Measurements from ENCODE around the gene AFAP1. TPM values are rescaled to one million over a fixed set of nuclear protein-coding genes. Genes with fewer than 3 reads are reported as not detected.

The AFAP1 gene
- total RNA-seq, 1 experiment from 2014 or later = 42.1 TPM

DNA sequence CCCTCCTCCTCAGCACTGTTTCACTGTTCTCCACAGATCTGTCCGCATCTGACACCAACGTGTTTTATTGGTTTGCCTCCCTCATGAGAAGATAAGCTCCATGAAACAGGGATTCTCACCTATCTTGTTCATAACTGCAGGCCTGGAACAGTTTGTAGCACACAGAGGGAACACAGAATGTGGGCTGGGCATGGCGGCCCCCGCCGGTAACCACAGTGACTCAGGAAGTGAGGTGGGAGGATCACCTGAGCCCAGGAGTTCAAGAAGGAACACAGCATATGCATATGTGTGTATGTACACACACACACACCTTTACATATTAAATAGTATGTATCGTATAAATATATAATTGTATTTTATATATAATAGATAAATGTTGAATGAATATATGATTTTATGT lies 168.6 kb downstream of the AFAP1 start:
- BruUV-seq (replicated peaks) = no TSS peak
- Histone ChIP-seq H3K9ac (ENCODE audit: low read length) (no peak overlapping the region), H3K9me2 (replicated peaks; ENCODE audit: low read length) (no peaks in the 10 kb centered on the region), H3K4me3 (ENCODE audit: low read length) (no peak overlapping the region), H3K4me2 (ENCODE audit: low read length) (no peak overlapping the region), H3K79me2 (ENCODE audit: low read length) (no peaks in the 10 kb centered on the region), H3K4me1 (ENCODE audit: insufficient read depth, low read length) (no peaks in the 10 kb centered on the region), H4K20me1 (ENCODE audit: low read length) (no peaks in the 10 kb centered on the region), H3F3A (ENCODE audit: low read length, unreplicated experiment) (no peaks in the 10 kb centered on the region), H3K27me3 (ENCODE audit: low read length) (no peaks in the 10 kb centered on the region), H2AFZ (ENCODE audit: low read length) (no peak overlapping the region), H3K9me3 (ENCODE audit: low read length) (no peaks in the 10 kb centered on the region), H3K27ac (ENCODE audit: low read length) (no peak overlapping the region), H3K36me3 (ENCODE audit: low read depth, low read length) (peaks cover 24% of the 10 kb centered on the region)
- DNase-seq = no peak
- intact Hi-C loops (cut with micrococcal nuclease) = no loop called here
- ChIA-PET CTCF (no interaction called here), POLR2A (ENCODE audit: unreplicated experiment) (no interaction called here)
- TF ChIP-seq, protein P1, sequence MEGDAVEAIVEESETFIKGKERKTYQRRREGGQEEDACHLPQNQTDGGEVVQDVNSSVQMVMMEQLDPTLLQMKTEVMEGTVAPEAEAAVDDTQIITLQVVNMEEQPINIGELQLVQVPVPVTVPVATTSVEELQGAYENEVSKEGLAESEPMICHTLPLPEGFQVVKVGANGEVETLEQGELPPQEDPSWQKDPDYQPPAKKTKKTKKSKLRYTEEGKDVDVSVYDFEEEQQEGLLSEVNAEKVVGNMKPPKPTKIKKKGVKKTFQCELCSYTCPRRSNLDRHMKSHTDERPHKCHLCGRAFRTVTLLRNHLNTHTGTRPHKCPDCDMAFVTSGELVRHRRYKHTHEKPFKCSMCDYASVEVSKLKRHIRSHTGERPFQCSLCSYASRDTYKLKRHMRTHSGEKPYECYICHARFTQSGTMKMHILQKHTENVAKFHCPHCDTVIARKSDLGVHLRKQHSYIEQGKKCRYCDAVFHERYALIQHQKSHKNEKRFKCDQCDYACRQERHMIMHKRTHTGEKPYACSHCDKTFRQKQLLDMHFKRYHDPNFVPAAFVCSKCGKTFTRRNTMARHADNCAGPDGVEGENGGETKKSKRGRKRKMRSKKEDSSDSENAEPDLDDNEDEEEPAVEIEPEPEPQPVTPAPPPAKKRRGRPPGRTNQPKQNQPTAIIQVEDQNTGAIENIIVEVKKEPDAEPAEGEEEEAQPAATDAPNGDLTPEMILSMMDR (conservative IDR thresholded peaks at IDR 0.05; ENCODE audit: low read depth, low read length) = no peak
- TF ChIP-seq EZH2phosphoT487 (IDR thresholded peaks at IDR 0.05; ENCODE audit: borderline replicate concordance, low read length) = no peak
- no peak for TF ChIP-seq EZH2 (IDR thresholded peaks at IDR 0.05; ENCODE audit: low read length, unreplicated experiment)
- ATAC-seq = no peak

DNA sequence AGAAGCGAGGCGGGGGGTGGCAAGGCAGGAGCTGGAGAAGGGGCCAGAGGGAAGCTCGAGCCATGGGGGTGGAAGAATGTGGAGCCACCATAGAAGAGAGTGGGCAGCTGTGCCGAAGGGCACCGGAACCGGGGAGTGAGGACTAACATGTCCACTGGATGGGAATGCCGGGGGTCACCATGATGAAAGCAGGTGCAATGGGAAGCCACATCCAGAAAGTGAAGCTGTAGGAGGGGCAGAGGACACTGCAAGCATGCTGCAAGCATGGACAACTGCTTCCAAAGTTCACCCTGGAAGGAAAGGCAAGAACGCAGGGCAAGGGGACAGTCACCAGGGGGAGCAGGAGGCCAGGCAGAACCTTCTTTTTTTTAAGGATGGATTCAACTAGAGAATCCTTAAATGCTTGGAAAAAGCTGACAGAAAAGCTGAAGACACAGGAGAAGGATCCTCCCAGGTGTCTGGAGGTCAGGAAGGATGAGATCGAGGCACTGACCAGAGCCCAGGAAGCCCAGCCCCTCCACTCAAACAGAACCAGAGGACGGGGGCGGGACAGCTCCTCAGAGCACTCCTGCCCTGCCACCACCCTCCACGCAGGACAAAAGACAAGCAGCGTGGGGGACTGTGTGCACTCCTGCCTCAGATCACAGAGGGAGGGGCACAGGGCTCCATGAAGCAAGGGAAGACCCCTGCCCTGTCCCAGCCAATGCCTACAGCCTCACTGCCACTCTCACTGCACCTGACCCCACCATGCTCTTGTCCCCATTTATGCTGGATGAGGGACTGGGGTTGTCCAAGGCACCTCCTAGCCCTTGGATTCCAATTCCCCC lies 169.2 kb downstream of the AFAP1 start:
- ATAC-seq = no peak; the same call in 1 of the 2 replicates
- intact Hi-C loops (cut with micrococcal nuclease) = loop anchor here (1.0 kb wide), 1 partner anchor 32 kb away; no protein-coding TSS in a partner anchor
- BruUV-seq (replicated peaks) = no TSS peak
- ChIA-PET CTCF (no interaction called here), POLR2A (ENCODE audit: unreplicated experiment) (no interaction called here)
- DNase-seq = peak; percentile 15
- no peaks in the 10 kb centered on the region for H3K4me1 ChIP-seq (ENCODE audit: insufficient read depth, low read length)
- no peaks in the 10 kb centered on the region for H4K20me1 ChIP-seq (ENCODE audit: low read length)
- no peak overlapping the region for H2AFZ ChIP-seq (ENCODE audit: low read length)
- H3K4me2 ChIP-seq (ENCODE audit: low read length) = no peak overlapping the region
- H3F3A ChIP-seq (ENCODE audit: low read length, unreplicated experiment) = no peaks in the 10 kb centered on the region
- TF ChIP-seq EZH2phosphoT487 (IDR thresholded peaks at IDR 0.05; ENCODE audit: borderline replicate concordance, low read length) (no peak), EZH2 (IDR thresholded peaks at IDR 0.05; ENCODE audit: low read length, unreplicated experiment) (no peak)
- TF ChIP-seq, protein P1 (conservative IDR thresholded peaks at IDR 0.05; ENCODE audit: low read depth, low read length) = peak; percentile 52
- H3K79me2 ChIP-seq (ENCODE audit: low read length) = no peaks in the 10 kb centered on the region
- no peaks in the 10 kb centered on the region for H3K27me3 ChIP-seq (ENCODE audit: low read length)
- no peaks in the 10 kb centered on the region for H3K9me3 ChIP-seq (ENCODE audit: low read length)
- H3K9ac ChIP-seq (ENCODE audit: low read length) = no peak overlapping the region
- no peaks in the 10 kb centered on the region for H3K9me2 ChIP-seq (replicated peaks; ENCODE audit: low read length)
- peaks cover 19% of the 10 kb centered on the region for H3K36me3 ChIP-seq (ENCODE audit: low read depth, low read length)
- no peak overlapping the region for H3K27ac ChIP-seq (ENCODE audit: low read length)
- no peak overlapping the region for H3K4me3 ChIP-seq (ENCODE audit: low read length)
